Cardiac muscle cell (in vitro differentiated cells and primary cell): ENCODE results near the gene PRSS36. TPM values are rescaled to one million over a fixed set of nuclear protein-coding genes. Genes with fewer than 3 reads are reported as not detected.
"Not testable (repeated sequence)": the region's sequence is repeated elsewhere in the genome, so short reads cannot be mapped to it uniquely, and the experiment has no call there.

ENCODE experiments used
- DNase-seq, 2 donors: peaks; one replicate each; pipeline versions ENCODE4 v3.0.0 to v3.0.0-alpha.2; 2010 to 2017; ENCODE audit warnings: low read depth in 1 of 2, low spot score in 1 of 2
- H3K27ac ChIP-seq: fragments of 200-600 bp; sonication (generic); 2 replicates; pipeline ENCODE4 v1.5.1; 2016
- H3K27me3 ChIP-seq: fragments of 200-600 bp; sonication (generic); 2 replicates; pipeline ENCODE4 v1.6.0; 2016; ENCODE audit warnings: control low read depth
- H3K36me3 ChIP-seq: fragments of 200-600 bp; sonication (generic); 2 replicates; pipeline ENCODE4 v1.5.1; 2016; ENCODE audit warnings: control low read depth
- H3K4me1 ChIP-seq: fragments of 200-600 bp; sonication (generic); 2 replicates; pipeline ENCODE4 v1.8.1; 2017; ENCODE audit warnings: low read depth, mild to moderate bottlenecking, mixed run types
- H3K4me3 ChIP-seq: fragments of 200-600 bp; sonication (generic); 2 replicates; pipeline ENCODE4 v1.5.1; 2016; ENCODE audit warnings: mild to moderate bottlenecking
- H3K9me3 ChIP-seq: fragments of 200-600 bp; sonication (generic); 2 replicates; pipeline ENCODE4 v1.5.1; 2017; ENCODE audit warnings: low read depth, mild to moderate bottlenecking, control low read depth
- polyA plus RNA-seq: library from polyadenylated mRNA; unstranded; fragments of >200 nt; fragmentation: Nextera tagmentation; extraction: Ambion mirVana; gene quantifications from 2 replicates; pipeline ENCODE4 v1.2.1, GENCODE V29; 2016
- total RNA-seq: library from RNA; depleted of rRNA; stranded (reverse); fragments of >200 nt; gene quantifications from 2 replicates; pipeline ENCODE4 v1.2.3, GENCODE V29; 2016
- TF ChIP-seq, protein P1 (sequence below): IDR thresholded peaks from 2 replicates; pipeline ENCODE4 v1.5.1; 2012; ENCODE audit warnings: low read depth, mild to moderate bottlenecking, low read length

Gene PRSS36
- total and polyA plus RNA-seq, 2 experiments from 2014 or later, result 0.63 to 1.8 TPM

DNA sequence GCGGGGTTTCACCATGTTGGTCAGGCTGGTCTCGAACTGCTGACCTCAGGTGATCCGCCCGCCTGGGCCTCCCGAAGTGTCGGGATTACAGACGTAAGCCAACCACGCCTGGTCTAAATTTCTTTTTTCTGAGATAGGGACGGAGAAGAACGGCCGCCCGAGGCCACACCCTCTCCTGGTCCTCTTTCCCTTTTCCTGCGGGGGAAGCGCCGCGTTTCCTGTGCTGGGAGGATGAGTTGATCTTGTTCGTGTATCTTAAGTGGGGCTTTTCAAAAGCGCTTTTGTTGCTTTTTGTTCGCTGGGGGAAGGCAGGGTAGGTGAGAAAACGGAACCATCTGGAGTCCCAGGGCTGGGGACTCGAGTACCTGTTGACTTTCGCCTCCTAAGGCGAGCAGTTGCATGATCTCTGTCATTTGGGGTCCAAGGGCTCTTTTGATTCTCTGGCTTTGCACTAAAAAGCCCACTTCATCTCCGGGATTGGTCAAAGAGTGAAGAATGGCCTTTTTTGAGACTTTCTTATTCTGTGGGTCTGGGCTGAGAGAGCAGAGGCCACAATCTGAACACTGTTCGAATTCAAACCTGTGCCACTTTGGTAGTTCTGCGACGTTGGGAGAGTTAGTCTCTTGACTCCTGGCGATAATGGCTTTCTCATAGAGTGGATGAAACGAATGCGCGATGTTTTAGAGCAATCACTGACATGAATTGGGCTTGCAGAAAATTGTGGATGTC lies 31.4 kb upstream of the PRSS36 start:
- peak overlapping the region; percentile 98 for H3K27ac ChIP-seq
- H3K9me3 ChIP-seq, result no peaks in the 10 kb centered on the region
- peak in 1 of 2 donors; percentile 53 for DNase-seq
- H3K4me1 ChIP-seq, result peaks cover 16% of the 10 kb centered on the region
- peak overlapping the region; percentile 94 for H3K4me3 ChIP-seq
- TF ChIP-seq, protein P1, sequence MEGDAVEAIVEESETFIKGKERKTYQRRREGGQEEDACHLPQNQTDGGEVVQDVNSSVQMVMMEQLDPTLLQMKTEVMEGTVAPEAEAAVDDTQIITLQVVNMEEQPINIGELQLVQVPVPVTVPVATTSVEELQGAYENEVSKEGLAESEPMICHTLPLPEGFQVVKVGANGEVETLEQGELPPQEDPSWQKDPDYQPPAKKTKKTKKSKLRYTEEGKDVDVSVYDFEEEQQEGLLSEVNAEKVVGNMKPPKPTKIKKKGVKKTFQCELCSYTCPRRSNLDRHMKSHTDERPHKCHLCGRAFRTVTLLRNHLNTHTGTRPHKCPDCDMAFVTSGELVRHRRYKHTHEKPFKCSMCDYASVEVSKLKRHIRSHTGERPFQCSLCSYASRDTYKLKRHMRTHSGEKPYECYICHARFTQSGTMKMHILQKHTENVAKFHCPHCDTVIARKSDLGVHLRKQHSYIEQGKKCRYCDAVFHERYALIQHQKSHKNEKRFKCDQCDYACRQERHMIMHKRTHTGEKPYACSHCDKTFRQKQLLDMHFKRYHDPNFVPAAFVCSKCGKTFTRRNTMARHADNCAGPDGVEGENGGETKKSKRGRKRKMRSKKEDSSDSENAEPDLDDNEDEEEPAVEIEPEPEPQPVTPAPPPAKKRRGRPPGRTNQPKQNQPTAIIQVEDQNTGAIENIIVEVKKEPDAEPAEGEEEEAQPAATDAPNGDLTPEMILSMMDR, result no peak
- no peaks in the 10 kb centered on the region for H3K27me3 ChIP-seq
- H3K36me3 ChIP-seq, result peaks cover 37% of the 10 kb centered on the region

- peak; percentile 93 to 94 for DNase-seq
- TF ChIP-seq, protein P1, result no peak
- Histone ChIP-seq H3K4me3 (peak within 1 kb of the TSS; percentile 94), H3K36me3 (peaks cover 23% of the 10 kb centered on the region), H3K4me1 (peaks cover 16% of the 10 kb centered on the region), H3K27ac (peak within 1 kb of the TSS; percentile 98), H3K9me3 (no peaks in the 10 kb centered on the region), H3K27me3 (no peaks in the 10 kb centered on the region)
Measured at GRCh38 chr16:31179747-31180459, 30.0 kb upstream of the PRSS36 start, which contains the start of gene FUS. TSS of gene FUS (plus strand) at chr16:31180139. CDS start at chr16:31180215, 76 bp downstream.

DNA sequence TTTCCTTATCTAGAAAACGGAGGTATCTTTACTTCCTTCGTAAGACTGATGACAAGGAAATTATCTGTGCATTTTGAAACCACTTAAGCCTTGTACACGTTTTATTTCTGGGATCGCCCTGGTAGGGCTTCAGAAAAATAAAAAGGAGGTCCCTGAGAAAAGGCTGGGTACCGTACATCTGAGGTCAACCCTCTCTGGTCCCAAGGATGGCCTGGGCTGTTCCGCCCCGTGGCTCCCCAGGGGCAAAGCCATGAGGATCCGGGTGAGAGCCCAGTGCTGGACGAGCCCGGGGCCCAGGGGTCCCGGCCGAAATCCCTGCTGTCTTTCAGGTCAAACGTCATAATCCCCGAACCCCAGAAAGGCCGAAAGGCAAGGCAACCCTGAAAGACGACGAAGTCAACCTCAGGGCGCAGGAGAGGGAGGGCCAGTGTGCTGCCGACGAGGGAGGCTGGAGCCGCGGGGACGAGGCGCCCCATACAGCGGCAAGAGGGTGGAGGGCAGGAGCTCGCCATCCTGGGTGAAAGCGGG lies 29.4 kb upstream of the PRSS36 start:
- H3K27me3 ChIP-seq, result no peaks in the 10 kb centered on the region
- H3K27ac ChIP-seq, result peak overlapping the region; percentile 98
- no peaks in the 10 kb centered on the region for H3K9me3 ChIP-seq
- H3K4me3 ChIP-seq, result peak overlapping the region; percentile 94
- no peak for DNase-seq
- peaks cover 16% of the 10 kb centered on the region for H3K4me1 ChIP-seq
- TF ChIP-seq, protein P1, result no peak
- H3K36me3 ChIP-seq, result peaks cover 19% of the 10 kb centered on the region

- H3K36me3 ChIP-seq, result no peaks in the 10 kb centered on the region
- no peak for DNase-seq
- H3K4me1 ChIP-seq, result peaks cover 9% of the 10 kb centered on the region
- TF ChIP-seq, protein P1, result no peak
- no peaks in the 10 kb centered on the region for H3K27me3 ChIP-seq
- no peak overlapping the region for H3K4me3 ChIP-seq
- H3K27ac ChIP-seq, result no peak overlapping the region
- H3K9me3 ChIP-seq, result no peaks in the 10 kb centered on the region
Measured at GRCh38 chr16:31177136-31177535, 27.3 kb upstream of the PRSS36 start.

DNA sequence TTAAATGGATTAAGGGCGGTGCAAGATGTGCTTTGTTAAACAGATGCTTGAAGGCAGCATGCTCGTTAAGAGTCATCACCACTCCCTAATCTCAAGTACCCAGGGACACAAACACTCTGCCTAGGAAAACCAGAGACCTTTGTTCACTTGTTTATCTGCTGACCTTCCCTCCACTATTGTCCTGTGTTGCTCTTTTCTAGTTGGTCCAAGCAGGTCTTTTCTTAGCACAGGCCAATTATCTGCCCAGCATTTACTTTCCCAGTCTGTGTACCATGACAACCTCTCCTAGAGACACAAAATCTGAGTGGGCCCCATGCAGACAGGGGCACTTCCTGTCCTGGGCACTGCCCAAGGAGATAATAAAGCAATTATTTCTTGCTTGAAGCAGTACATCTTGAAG lies 20.2 kb upstream of the PRSS36 start:
- peak overlapping the region; percentile 82 for H3K27ac ChIP-seq
- not testable (repeated sequence) for H3K4me1 ChIP-seq, H3K9me3 ChIP-seq, DNase-seq, H3K36me3 ChIP-seq, H3K27me3 ChIP-seq, H3K4me3 ChIP-seq

DNA sequence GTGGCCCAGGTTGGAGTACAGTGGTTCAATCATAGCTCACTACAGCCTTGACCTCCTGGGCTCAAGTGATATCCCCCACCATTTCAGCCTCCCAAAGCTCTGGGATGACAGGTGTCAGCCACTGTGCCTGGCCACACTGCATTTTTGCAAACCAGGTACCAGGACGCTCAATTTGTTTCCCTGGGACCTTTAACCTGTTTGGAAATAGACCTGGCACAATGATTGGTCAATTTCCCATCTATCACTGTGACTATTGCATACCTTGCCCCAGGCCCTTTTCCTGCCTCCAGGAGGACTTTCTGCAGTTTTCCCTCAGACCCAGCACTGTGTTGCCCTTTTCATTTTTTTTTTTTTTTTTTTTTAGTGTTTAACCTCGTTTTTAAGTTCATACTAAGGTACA lies 19.0 kb upstream of the PRSS36 start:
- H3K4me3 ChIP-seq, result no peak overlapping the region
- no peak for DNase-seq
- TF ChIP-seq, protein P1, result no peak

More for the DNA sequence above, 19.0 kb upstream of the PRSS36 start:
- H3K27me3 ChIP-seq, result no peaks in the 10 kb centered on the region
- no peaks in the 10 kb centered on the region for H3K36me3 ChIP-seq
- no peaks in the 10 kb centered on the region for H3K9me3 ChIP-seq
- H3K4me1 ChIP-seq, result peaks cover 6% of the 10 kb centered on the region
- no peak overlapping the region for H3K27ac ChIP-seq
